IPS DF 19.7 (cell line): ENCODE data around the gene FSD1.
A peak's percentile ranks its signal among the peaks of the same experiment; 100 is the strongest.
"Not testable (repeated sequence)": the region's sequence is repeated elsewhere in the genome, so short reads cannot be mapped to it uniquely, and the experiment has no call there.

Experiments used
- DNase-seq: peaks from one replicate; pipeline ENCODE4 v3.0.0-alpha.2; 2013; ENCODE audit warnings: low read depth, low spot score

Gene FSD1

DNA sequence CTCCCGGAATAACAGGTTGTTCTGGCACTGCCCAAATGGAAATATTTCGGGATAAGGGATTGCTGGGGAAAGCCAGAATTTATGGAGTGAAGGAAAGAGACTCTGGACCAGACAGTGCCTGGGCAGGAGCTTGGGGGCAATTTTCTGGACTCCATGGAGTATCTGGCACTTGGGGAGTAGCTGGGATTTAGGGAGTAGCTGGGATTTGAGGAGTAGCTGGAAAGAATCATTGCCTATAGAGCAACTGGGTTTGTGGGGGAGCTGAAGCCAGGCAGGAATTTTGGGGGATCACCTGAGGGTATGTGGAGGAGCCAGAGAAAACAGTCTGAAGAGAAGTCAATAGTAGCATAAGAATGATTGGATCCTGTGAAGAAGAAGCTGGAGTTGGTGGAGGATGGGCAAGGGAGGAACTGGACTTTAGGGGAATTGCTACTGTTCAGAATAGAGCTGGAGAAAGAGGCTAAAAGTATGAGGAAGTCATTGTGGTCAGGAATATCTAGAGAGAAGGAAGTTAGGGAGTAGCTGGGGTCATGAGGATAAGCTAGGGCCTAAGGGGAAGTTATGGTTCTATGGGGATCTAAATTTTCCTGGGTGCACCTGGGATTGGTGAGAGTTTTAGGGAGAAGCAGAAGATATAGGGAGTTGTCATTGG, 14.8 kb downstream of the FSD1 start:
- DNase-seq = no peak

DNA sequence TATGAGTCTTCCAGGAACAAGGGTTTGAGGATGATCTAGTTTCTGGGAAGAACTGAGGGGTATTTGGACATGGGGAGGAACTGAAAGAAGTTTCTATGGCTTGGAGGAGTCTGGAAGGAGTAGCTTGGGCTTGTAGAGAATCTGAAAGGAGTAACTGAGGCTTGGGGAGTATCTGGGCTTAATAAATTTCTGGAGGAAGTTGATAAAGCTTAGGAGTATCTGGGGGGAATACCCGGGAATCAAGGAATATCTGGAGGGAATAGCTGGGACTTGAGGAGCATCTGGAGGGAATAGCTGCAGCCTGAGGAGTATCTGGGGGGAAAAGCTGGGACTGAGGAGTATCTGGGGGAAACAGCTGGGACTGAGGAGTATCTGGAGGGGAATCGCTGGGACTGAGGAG, 16.0 kb downstream of the FSD1 start:
- no peak for DNase-seq

DNA sequence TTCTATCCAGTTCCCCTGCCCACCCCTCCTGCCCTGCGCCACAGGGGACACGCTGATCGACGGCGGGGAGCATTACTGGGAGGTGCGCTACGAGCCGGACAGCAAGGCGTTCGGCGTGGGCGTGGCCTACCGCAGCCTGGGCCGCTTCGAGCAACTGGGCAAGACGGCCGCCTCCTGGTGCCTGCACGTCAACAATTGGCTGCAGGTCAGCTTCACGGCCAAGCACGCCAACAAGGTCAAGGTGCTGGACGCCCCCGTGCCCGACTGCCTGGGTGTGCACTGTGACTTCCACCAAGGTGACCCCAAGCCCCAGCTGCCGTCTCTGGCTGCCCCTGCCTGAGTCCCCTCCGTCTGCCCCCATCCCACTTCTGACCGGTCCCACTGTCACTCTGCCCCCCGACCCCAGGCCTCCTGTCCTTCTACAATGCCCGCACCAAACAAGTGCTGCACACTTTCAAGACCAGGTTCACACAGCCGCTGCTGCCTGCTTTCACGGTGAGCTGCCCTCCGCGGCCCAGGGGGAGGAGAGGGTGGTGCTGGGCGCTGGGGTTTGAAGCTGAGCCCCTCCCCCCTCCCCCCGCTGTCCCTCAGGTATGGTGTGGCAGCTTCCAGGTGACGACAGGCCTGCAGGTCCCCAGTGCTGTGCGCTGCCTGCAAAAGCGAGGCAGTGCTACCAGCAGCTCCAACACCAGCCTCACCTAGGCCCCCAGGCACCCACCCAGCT, 18.7 kb downstream of the FSD1 start:
- no peak for DNase-seq

DNA sequence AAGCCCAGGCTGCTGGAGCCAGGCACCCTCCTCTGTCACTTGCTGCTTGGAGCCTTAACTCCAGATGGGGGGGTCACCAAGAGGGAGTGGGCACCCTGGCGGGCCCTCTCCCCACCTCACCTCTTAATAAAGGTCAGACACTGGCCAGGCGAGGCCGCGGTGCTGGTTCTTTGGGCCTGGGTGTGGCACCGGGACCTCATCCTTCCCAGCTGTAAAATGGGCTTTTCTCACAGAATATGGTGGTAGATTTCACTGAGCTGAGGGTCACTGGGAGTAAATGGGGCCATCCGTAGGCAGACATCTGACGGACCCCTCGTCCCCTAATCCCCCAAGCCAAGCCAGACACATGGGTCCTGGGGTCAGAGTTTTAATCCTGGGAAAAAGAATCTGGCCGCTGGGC, 19.3 kb downstream of the FSD1 start:
- no peak for DNase-seq

DNA sequence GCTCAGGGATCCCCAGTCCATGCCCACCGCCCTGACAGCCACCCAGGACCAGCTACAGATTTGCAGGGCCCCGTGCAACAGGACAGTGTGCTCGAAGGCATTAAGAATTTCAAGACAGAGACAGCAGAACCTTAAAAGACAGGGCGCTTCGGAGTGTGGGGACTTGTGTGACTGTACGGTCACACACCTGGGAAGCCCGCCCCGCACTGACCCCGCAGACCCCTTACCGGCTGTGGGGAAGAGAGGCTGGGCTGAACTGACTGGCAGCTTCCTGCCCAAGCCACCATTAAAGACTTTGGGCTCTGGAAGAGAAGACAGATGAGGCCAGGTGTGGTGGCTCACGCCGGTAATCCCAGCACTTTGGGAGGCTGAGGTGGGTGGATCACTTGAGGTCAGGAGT, 19.8 kb downstream of the FSD1 start:
- DNase-seq = no peak

DNA sequence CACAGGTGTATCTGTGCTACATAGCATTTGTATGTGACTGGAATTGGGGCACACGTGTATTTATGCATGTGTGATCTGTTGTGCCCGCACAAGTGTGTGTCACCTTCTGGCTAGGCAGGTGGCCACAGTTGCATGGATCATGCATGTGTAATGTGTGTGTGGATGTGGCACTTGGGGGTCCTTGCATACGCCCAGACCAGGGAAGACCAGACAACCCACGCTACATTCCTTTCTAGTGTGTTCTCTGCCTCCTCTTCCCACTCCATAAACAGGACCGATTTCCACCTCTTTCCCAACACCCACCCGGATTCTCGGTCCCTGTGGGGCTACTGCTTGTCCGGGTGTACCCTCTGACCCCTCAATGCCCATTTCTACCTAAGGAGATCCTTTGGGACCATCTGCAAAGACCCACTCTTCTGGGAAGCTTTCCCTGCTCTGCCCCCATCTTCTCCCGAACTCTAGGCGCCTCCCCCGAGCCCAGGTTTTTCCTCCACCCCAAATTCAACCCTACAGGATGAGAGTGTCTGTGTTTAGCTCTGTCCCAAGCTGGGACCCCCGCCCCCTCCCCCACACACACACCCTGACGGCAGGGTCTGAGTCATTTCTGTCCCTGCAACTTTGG, 21.9 kb downstream of the FSD1 start:
- no peak for DNase-seq

DNA sequence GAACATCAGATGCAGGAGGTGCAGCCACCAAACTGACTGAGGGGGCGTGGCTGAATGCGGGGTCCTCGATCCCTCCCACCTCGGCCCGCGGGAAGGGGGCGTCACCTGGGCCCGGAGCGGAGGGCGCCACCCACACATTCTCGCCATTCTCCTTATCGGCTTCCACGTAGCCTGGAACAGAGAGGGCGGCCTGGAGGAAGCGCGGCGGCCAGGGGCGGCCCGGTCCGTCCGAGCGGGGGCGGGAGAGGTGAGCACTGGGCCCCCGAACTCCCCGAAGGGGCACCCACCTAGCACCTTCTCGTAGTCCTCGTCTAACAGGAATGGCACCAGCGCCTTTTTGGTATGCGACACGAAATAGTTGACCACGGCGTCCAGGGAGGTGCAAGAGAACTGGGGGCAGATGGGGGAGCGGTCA, 22.4 kb downstream of the FSD1 start:
- DNase-seq = no peak

DNA sequence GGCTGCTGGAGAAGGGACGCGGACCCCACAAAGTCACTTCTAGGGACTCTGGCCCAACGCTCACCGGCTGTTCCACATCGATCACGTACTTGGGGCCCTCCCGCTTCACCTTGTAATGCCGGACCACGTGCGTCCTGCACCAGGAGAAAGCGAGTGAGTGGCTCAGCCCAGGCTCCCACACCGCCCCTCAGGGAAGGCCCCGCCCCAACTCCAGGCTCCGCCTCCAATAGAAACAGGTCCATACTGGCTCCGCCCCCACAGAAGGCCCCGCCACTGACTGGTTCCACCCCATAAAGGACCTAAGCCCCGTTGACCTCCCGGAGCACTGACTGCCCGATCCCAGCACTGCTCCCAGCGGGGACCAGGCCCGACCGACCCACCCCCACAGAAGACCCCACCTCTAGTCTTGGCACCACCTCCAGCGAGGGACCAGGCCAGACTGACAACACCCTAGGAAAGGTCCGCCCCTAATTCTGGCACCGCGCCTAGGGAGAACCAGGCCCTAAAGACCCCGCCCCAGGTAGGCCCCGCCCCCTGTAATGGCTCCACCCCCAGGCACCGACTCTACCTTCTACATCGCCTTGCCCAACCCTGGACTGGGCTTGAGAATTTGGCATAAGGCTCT, 23.0 kb downstream of the FSD1 start:
- no peak for DNase-seq

DNA sequence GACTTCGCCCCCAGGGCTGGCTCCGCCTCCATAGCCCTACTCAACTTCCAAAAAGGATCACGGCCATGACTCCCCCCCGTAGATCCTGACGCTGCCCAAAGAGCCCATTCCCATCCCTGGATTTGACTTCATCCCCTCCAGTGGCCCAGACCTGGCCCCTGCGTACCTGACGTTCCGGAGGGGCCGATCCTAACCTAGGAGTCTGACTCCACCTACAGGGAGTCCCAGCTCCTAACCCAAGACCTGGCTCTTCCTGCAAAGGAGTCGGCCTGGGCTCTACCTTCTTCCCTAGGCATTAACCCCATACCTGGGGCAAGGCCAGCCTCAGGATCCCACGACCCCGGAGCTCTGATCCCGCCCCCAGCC, 23.5 kb downstream of the FSD1 start:
- DNase-seq = no peak

DNA sequence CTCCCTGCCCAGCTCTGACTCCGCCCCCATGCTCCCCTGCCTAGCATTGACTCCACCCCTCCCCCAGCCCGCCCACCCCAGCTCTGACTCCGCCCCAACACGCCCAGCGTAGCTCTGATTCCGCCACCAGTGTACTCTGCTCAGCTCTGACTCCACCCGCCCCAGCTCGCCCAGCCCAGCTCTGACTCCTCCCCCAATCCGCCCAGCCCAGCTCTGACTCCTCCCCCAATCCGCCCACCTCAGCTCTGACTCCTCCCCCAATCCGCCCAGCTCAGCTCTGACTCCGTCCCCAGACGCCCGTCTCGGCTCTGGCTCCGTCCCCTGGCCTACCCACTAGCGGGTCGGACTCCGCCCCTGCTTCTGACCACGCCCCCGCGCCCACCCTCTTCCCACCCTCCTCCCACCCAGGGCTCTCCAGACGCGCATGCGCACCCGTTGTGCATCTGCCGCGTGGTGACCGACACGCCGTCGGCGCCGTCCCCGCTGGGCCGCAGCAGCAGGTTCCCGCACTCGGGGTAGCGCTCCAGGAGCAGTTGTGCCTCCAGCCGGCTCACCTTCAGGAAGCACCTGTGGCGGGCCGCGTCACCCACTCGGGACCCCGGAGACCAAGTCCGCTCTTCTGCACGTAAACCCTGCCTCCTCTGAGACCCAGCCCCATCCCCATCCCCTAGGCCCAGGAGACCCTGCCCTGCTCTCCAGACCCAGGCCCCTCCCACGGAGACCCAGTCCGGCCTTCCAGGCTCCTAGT, 24.0 kb downstream of the FSD1 start:
- no peak for DNase-seq

DNA sequence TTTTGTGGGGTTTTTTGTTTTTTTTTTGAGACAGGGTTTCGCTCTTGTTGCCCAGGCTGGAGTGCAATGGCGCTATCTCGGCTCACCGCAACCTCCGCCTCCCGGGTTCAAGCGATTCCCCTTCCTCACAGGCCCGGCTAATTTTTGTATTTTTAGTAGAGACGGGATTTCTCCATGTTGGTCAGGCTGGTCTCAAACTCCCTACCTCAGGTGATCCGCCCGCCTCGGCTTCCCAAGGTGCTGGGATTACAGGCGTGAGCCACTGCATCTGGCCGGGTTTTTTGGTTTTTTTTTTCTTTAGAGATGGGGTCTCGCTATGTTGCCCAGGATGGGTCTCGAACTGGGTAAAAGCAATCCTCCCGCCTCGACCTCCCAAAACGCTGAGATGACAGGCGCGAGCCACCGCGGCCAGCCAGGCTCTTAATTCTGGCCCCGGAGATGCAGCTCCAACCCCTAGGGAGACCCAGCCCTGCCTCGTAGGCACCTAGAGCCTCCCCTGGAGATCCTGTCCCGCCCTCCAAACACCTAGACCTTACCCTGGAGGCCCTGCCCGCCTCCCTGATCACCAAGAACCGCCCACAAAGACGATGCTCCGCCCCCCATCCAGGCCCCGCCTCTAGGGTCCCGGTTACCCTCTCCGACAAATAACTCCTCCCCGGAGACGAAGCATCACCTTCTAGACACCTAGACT, 24.7 kb downstream of the FSD1 start:
- not testable (repeated sequence) for DNase-seq

DNA sequence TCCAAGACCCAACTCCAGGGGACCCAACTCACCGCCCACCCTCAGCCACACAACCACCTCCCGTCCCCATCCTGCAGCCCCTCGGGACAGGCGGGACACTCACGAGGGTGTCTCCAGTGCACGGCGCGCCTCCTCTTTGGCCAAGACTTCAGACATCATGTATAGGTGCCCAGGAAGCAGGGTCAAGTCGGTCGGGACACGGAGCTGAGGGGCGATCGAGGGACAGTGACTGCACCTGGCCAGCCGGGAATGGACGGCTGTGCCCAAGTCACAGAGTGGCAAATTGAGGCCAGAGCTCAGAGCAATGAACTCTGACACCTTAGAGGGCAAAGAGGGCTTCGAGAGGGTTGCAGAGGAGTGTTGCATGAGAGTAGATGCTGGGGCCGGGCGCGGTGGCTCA, 25.5 kb downstream of the FSD1 start:
- no peak for DNase-seq

DNA sequence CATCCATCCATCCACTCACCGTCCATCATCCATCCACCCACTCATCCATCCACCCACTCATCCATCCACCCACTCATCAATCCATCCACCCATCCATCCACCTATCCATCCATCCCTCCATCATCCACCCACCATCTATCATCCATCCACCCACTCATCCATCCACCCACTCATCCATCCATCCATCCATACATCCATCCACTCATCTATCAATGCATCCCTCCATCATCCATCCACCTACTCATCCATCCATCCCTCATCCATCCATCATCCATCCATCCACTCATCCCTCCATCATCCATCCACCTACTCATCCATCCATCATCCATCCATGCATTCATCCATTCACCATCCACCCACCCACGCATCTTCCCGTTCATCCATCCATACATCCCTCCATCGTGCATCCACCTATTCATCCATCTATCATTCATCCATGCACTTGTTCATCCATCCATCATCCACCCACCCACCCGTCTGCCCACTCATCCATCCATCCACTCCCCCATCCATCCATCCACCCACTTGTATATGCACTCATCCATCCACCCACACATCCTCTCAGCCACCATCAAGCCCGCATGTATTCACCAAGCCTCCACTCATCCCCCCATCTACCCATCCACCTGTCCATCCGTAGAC, 30.7 kb downstream of the FSD1 start:
- no peak for DNase-seq

DNA sequence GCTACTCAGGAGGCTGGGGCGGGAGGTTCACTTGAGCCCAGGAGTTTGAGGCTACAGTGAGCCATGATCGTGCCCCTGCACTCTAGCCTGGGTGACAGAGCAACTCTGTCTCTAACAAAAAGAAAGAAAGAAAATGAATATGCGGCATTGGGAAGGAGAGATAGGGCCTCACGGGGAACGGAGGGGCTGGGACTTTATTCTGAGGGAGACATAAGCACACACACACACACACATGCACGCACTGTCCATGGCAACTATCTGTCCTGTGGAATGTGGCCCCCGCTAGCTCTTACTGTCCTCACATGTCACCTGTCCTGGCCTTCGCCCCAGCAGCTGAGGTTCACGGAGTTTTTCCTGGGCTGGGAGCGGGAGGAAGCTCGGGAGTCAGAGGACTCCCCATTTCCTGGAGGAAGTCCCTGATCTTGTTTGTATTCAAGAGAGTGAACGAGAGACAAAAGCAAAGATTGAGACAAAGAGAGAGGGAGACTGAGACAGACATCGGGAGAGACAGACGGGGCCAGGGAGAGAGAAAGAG, 33.6 kb downstream of the FSD1 start:
- no peak for DNase-seq

DNA sequence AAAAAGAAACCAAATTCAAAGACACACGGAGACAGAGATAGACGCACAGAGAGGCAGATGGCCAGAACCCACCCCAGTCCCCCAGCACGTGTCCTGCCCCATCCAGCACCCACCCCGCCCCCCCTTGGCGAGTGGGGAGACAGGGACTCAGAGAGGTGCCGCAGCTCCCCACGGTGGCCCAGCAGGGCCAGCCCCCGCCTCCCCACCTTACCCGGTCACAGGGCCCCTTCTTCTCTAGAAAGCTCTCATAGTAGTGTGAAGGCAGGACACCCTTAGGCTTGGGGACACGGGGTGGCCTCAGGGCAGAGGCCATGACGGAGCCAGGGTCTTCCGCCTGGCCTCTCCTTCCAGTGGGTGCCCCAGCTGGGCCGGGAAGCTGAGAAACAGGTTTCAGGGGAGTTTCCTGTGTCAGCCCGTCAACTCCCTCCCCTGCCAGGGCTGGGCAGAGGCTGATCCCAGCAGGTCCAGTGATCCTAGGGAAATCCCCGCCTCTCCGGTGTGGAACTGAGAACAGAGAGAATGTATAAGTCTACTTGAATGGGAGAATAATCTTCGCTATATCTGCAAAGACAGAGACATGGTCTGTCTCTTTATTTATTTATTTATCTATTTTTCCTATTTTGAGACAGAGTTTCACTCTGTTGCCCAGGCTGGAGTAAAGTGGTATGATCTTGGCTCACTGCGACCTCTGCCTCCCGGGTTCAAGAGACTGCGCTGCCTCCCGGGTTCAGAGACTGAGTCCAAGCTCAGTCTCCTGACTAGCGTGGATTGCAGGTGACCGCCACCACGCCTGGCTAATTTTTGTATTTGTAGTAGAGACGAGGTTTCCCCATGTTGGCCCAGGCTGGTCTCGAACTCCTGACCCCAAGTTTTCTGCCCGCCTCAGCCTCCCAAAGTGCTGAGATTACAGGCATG, 34.3 kb downstream of the FSD1 start, which contains the start of gene STAP2:
STAP2 (minus strand) TSS at position 387 of the 915 bp plus-strand sequence; CDS start at position 313, 74 bp downstream.
- no peak for DNase-seq

DNA sequence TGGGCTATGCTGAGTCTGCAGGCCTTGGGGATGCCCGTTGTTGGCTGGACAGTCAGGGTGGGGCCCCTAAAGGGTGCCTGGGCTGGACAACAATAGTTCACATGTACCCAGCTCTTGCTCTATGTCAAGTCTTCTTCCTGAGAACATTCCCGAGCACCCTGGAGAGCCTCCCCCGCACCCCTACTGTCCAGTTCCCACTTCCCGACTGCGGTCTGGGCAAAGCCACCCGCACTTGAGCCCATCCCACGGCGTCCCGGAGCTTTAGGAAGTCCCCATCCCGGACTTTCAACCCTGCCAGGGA, 37.9 kb downstream of the FSD1 start:
- no peak for DNase-seq

DNA sequence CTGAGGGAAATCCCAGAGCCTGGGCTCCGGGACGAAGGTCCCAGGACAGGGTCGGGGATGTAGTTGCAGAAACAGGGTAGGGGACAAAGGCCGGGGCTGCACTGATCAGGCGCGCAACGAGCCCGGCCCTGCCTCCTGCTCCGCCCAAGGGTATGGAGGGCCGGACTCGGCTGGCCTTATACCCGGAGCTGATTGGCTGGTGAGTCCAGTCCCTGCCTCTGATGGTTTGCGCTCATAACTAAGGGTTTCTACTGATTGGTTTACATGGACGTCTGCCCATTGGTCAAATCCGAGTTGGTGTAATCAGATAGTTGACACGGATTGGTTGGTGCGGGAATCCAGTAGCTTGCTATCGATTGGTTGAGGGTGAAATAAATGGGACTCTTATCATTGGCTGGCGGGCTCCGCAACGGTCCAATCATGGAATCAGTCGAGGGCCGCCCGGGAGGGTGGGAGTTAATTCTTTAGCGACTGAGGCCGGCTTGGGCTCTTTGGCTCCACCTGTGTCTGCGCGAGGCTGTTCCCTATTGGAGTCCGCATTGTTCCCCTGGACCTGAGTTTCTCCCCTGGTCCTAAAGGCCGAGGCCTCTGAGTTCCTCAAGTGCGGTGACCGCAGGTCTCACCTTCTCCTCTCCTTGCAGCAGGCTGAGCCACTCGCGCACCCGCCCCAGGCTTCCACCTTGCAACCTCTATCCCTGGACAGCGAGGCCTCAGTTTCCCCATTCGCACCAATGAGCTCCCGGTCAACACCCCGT, 38.4 kb downstream of the FSD1 start:
- peak; percentile 100 for DNase-seq

DNA sequence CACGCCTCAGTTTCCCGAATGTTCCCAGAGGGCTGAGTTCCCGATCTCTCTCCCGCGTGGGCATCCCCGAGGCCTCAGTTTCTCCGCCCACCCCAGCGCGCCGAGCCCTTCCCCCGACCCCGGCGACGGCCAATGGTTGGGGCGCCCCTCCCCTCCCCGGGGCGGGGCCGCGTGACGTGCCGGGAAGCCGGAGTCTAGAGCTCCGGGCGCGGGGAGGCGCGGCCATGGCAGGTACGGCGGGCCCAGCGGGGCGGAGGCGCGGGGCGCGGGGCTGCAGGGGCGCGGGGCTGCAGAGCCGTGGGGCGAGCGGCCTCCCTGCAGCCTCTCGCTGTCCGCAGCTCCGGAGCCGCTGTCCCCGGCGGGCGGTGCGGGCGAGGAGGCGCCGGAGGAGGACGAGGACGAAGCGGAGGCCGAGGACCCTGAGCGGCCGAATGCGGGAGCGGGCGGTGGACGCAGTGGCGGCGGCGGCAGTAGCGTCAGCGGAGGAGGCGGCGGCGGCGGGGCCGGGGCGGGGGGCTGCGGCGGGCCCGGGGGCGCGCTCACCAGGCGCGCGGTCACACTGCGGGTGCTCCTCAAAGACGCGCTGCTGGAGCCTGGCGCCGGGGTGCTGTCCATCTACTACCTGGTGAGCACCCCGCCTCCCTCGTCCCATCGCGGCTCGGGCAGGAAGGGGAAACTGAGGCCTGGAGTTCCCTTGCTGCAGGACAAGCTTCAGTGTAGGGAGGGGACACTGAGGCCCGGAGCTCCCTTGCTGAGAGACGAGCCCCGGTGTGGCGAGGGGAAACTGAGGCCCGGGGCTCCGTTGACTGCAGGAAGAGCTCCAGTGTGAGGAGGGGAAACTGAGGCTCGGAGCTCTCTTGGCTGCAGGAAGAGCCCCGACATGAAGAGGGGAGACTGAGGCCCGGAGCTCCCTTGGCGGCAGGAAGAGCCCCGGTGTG, 39.2 kb downstream of the FSD1 start, which contains the start of gene MPND:
MPND (plus strand) TSS at position 193 of the 938 bp plus-strand sequence; CDS start at position 225, 32 bp downstream.
- no peak for DNase-seq
